ENCODE results near the gene FA2H. TPM values are rescaled to one million over a fixed set of nuclear protein-coding genes. Genes with fewer than 3 reads are reported as not detected.

FA2H gene
- total RNA-seq, 1 donor from 2014 or later = 2.5 TPM

GRCh38 chr16:74734361-74735161, 40.1 kb downstream of the FA2H start:
- ATAC-seq (no peak), DNase-seq (no peak)
- intact Hi-C loops (cut with DNase I) = no loop called here
- H3K4me1 ChIP-seq = no peaks in the 10 kb centered on the region
- no peaks in the 10 kb centered on the region for H3K27me3 ChIP-seq (ENCODE audit: low read depth)
- no peak for TF ChIP-seq CTCF (IDR thresholded peaks at IDR 0.05)
- H3K4me3 ChIP-seq = no peak overlapping the region
- no peaks in the 10 kb centered on the region for H3K36me3 ChIP-seq
- no peak overlapping the region for H3K27ac ChIP-seq
- no peaks in the 10 kb centered on the region for H3K9me3 ChIP-seq

GRCh38 chr16:74732707-74733350, 41.8 kb downstream of the FA2H start:
- Histone ChIP-seq H3K27ac (no peak overlapping the region), H3K4me3 (no peak overlapping the region), H3K4me1 (no peaks in the 10 kb centered on the region), H3K36me3 (no peaks in the 10 kb centered on the region), H3K9me3 (no peaks in the 10 kb centered on the region), H3K27me3 (ENCODE audit: low read depth) (no peaks in the 10 kb centered on the region)
- intact Hi-C loops (cut with DNase I) = no loop called here
- no peak for DNase-seq
- ATAC-seq = no peak
- TF ChIP-seq CTCF (IDR thresholded peaks at IDR 0.05) = no peak

- Histone ChIP-seq H3K4me1 (no peaks in the 10 kb centered on the region), H3K27ac (no peak overlapping the region), H3K27me3 (ENCODE audit: low read depth) (no peaks in the 10 kb centered on the region), H3K36me3 (no peaks in the 10 kb centered on the region), H3K9me3 (peaks cover 3% of the 10 kb centered on the region), H3K4me3 (no peak overlapping the region)
- no peak for TF ChIP-seq CTCF (IDR thresholded peaks at IDR 0.05)
- DNase-seq (no peak), ATAC-seq (no peak)
- intact Hi-C loops (cut with DNase I) = no loop called here
Measured at GRCh38 chr16:74731853-74732477, 42.7 kb downstream of the FA2H start.

- intact Hi-C loops (cut with DNase I) = no loop called here
- H3K4me3 ChIP-seq = no peak overlapping the region
- DNase-seq (no peak), ATAC-seq (peak; percentile 56 to 60)
- no peak for TF ChIP-seq CTCF (IDR thresholded peaks at IDR 0.05)
- no peaks in the 10 kb centered on the region for H3K36me3 ChIP-seq
- H3K27ac ChIP-seq = no peak overlapping the region
- H3K4me1 ChIP-seq = no peaks in the 10 kb centered on the region
- H3K9me3 ChIP-seq = peaks cover 6% of the 10 kb centered on the region
- no peaks in the 10 kb centered on the region for H3K27me3 ChIP-seq (ENCODE audit: low read depth)
Measured at GRCh38 chr16:74729783-74730683, 44.6 kb downstream of the FA2H start.

- Histone ChIP-seq H3K27me3 (ENCODE audit: low read depth) (no peaks in the 10 kb centered on the region), H3K36me3 (no peaks in the 10 kb centered on the region), H3K4me3 (no peak overlapping the region), H3K9me3 (peaks cover 6% of the 10 kb centered on the region), H3K4me1 (no peaks in the 10 kb centered on the region), H3K27ac (no peak overlapping the region)
- ATAC-seq = no peak
- intact Hi-C loops (cut with DNase I) = no loop called here
- TF ChIP-seq CTCF (IDR thresholded peaks at IDR 0.05) = no peak
- DNase-seq = no peak
Measured at GRCh38 chr16:74727903-74728302, 46.7 kb downstream of the FA2H start.

All from lower lobe of right lung (tissue), 2 donors.